GM23338 (cell line): Measurements from ENCODE around the gene SNPH.

ENCODE experiments used
- CREB1 ChIP-seq: fragments of 250-450 bp; sonication (Bioruptor Pico); IDR thresholded peaks from 2 replicates; pipeline ENCODE4 v1.5.0; 2020; ENCODE audit warnings: low read depth, mild to moderate bottlenecking, moderate library complexity
- CTCF ChIP-seq, 2 experiments: fragments of 200-600 bp in 1 of 2; sonication (generic) in 1 of 2; conservative IDR thresholded peaks; 2 replicates each; pipeline versions ENCODE4 v1.5.1 to v1.6.1; 2016 to 2017; ENCODE audit warnings: antibody characterized with exemption in 2 of 2, low read depth in 2 of 2, mild to moderate bottlenecking in 2 of 2, moderate library complexity in 1 of 2
- ETS1 ChIP-seq: IDR thresholded peaks from 2 replicates; pipeline ENCODE4 v1.6.1; 2016; ENCODE audit warnings: antibody characterized with exemption
- EZH2 ChIP-seq: fragments of 200-600 bp; sonication (generic); IDR thresholded peaks from one replicate; pipeline ENCODE4 v1.8.0; 2017; ENCODE audit warnings: antibody characterized with exemption, mild to moderate bottlenecking, low read depth; ENCODE audit not compliant: unreplicated experiment
- EZH2phosphoT487 ChIP-seq: fragments of 200-600 bp; sonication (generic); IDR thresholded peaks from one replicate; pipeline ENCODE4 v1.8.1; 2018; ENCODE audit warnings: antibody characterized with exemption; ENCODE audit not compliant: unreplicated experiment
- JUNB ChIP-seq: IDR thresholded peaks from one replicate; pipeline ENCODE4 v1.6.1; 2016; ENCODE audit warnings: antibody characterized with exemption; ENCODE audit not compliant: unreplicated experiment
- NANOG ChIP-seq: IDR thresholded peaks from 2 replicates; pipeline ENCODE4 v1.6.1; 2016; ENCODE audit warnings: antibody characterized with exemption, borderline replicate concordance
- POLR2AphosphoS5 ChIP-seq: IDR thresholded peaks from 2 replicates; pipeline ENCODE4 v1.6.1; 2016; ENCODE audit warnings: antibody characterized with exemption, low read depth
- REST ChIP-seq: IDR thresholded peaks from one replicate; pipeline ENCODE4 v1.6.1; 2018; ENCODE audit warnings: antibody characterized with exemption; ENCODE audit not compliant: unreplicated experiment
- STAT1 ChIP-seq: IDR thresholded peaks from one replicate; pipeline ENCODE4 v1.6.1; 2016; ENCODE audit warnings: antibody characterized with exemption; ENCODE audit not compliant: unreplicated experiment
- ZNF114 ChIP-seq: fragments of 250-450 bp; sonication (Bioruptor Pico); IDR thresholded peaks from 2 replicates; pipeline ENCODE4 v1.5.0; 2020; ENCODE audit warnings: mild to moderate bottlenecking, moderate library complexity
- ZNF331 ChIP-seq: fragments of 250-450 bp; sonication (Bioruptor Pico); IDR thresholded peaks from 2 replicates; pipeline ENCODE4 v1.5.0; 2020; ENCODE audit warnings: low read depth, mild to moderate bottlenecking, moderate library complexity
- ZNF462 ChIP-seq: fragments of 250-450 bp; sonication (Bioruptor Pico); IDR thresholded peaks from 2 replicates; pipeline ENCODE4 v1.5.0; 2020; ENCODE audit warnings: mild to moderate bottlenecking, moderate library complexity

GRCh38 chr20:1346315-1346969 lies 80.3 kb downstream of the SNPH start:
- TF ChIP-seq CTCF (conservative IDR thresholded peaks at IDR 0.05; ENCODE audit: low read depth in 2 of 2) (no peak), REST (no peak), EZH2 (no peak), POLR2AphosphoS5 (no peak), JUNB (no peak), CREB1 (no peak), STAT1 (no peak), ZNF462 (no peak), ZNF331 (CRISPR knock-in tag) (no peak), ETS1 (no peak), EZH2phosphoT487 (no peak), NANOG (no peak), ZNF114 (CRISPR knock-in tag) (no peak)
